Kidney glomerular epithelial cell (primary cell): ENCODE results near the gene ABHD5.

Experiments
- DNase-seq: peaks from one replicate; lab custom pipeline; 2025; lab: John Stamatoyannopoulos, UW

ABHD5 gene

GRCh38 chr3:43685921-43686320, 4.8 kb upstream of the ABHD5 start:
- DNase-seq = no peak

- DNase-seq = no peak
These were observed 4.4 kb upstream of the ABHD5 start for GRCh38 chr3:43686333-43686699.

DNA sequence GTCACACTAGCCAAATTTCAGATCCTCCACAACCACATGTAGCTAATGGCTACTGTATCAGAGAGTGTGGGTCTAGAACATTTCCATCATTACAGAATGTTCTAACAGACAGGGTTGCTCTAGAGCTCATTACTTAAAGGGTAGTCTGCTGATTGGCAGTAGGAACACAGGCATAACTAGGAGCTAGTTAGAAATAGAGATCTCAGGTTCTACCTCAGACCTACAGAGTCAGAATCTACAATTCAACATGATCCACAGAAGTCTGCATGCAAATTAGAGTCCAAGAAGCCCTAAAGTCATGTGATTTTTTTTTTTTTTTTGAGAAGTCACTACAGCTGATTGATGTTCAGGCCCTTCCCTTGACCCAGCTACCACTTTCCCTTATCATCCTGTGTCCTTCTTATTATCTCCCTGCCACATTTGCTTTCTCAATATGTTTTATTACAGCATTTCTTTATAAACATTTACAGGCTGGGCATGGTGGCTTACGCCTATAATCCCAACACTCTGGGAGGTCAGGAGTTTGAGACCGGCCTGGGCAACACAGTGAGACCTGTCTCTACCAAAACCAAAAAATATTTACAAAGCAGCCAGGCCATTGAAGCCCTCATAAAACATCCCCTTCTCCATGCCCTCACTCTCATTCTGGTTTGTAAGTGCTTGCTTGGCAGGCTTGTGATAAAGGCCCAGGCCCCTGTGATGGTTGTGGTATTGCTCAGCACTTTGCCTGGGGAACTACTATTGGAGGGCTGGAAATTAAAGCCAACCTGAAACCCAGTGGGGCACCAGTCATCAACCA, 3.8 kb upstream of the ABHD5 start:
- DNase-seq = no peak

GRCh38 chr3:43687499-43687811, 3.3 kb upstream of the ABHD5 start:
- no peak for DNase-seq

DNA sequence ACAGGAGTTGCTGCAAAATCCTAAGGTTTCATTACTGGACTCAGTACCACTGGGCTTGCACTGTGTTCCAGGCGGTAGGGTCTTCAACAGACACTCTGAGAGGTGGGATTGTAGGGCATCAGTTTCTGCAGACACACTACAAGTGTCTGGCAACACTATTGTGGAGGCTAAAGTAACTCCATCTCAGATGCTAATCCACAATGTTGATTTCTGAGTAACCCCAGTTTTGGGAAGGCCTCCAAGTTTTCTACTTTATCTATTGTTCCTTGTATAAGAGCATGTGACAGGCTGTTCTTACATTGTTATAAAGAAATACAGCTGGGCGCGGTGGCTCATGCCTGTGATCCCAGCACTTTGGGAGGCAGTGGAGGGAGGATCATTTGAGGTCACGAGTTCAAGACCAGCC, 2.5 kb upstream of the ABHD5 start:
- DNase-seq = no peak

- DNase-seq = no peak
These were observed 1.6 kb upstream of the ABHD5 start for GRCh38 chr3:43689166-43689565.

DNA sequence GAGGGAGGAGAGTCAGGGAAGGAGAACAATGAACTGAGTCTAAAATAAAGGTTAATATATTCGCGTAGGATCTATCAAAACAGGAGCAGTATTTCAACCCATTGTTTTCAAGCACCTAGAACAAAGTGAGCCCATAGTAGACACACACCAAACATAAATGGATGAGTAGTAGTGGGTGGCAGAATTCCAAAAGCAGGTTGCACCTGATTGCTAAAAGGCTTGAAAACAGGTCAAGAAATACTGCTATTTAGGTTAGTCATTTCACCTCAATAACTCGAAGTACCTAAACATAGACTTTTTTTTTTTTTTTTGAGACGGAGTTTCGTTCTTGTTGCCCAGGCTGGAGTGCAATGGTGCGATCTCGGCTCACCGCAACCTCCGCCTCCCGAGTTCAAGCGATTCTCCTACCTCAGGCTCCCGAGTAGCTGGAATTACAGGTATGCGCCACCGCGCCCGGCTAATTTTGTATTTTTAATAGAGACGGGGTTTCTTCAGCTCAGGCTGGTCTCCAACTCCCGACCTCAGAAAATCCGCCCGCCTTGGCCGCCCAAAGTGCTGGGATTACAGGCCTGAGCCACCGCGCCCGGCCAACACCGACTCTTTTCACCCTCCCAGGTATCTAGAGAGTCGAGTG, 855 bp upstream of the ABHD5 start:
- no peak for DNase-seq

DNA sequence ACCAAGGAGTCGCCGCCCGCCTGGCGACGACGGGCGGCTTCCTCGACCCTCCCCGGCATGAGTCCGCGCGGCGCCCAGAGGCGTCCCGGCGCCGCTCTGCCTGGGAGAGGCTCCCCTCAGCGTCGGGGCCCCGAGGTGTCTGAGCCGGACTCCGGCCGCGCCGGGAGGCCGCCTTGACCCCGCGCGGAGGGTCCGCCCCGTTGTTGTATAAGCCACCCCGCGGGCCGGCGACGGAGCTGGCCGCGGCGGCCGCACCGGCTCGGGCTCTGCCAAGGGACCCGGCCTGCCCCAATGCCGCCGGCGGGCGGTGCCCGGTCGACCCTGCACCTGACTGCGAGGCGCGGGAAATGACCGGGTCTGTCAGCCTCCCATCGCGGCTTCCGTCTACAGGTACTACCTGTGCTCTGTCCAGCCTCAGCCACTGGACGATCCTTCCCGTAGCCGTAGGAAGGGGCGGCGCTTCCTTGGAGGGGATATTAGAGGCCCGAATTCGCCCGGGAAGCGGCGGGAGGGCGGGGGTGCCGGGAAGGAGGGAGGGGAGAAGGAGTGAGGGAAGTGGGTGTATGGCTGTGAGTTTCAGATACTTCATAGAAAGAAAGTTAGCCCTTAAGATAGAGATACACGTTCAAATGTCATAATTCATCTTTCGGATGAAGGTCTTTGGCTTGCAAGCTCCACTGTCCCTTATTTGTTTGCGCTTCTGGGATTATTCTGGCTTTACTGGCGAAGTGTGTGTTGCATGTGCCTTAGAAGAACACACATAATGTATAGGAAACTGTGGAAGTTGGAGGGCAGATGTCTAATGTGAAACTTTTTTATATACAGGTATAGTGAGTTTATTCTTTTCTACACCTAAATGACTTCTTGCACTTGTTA, 620 bp downstream of the ABHD5 start:
- peak; percentile 17 for DNase-seq

- DNase-seq = no peak
These were observed 1.5 kb downstream of the ABHD5 start for GRCh38 chr3:43692085-43692855.

DNA sequence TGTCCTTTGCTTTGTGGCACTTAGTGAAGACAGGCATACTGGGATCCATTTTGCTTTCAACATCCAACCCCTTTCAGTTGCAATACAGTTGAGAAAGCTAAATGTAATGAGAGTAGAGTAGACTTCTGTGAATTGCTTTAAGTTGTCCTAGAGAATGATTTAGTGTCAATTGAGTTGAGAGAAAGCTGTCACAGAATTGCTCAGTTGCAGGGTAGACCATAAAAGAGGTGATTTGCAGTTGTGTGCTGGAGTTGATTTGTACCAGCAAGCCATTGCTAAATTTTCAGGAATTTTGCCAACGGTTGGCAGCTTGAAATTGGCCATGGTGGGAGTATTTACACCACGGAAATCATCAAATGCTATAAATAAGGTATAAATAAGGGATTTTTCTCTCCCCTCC, 2.2 kb downstream of the ABHD5 start:
- DNase-seq = no peak

DNA sequence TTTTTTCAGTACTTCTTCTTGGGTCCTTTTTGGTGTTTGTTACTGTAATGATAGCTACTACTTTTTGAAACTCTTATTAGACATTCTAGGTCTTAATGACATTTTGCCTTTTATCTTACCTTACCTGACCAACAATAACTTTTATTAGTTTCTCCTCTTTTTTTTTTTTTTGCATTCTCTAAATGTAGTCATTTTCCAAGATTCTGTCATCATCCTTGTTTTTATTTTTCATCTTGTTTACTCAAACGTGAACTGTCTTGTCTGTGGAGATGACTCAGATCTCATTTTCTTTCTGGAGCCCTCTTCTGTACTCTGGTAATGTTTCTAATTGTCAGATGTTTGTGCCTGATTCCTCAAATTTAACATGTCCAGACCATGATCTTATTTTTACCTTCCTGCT, 2.9 kb downstream of the ABHD5 start:
- DNase-seq = no peak

- no peak for DNase-seq
These were observed 4.7 kb downstream of the ABHD5 start for GRCh38 chr3:43695443-43695842.

GRCh38 chr3:43695863-43696262, 5.1 kb downstream of the ABHD5 start:
- no peak for DNase-seq

GRCh38 chr3:43696441-43696840, 5.7 kb downstream of the ABHD5 start:
- DNase-seq = no peak

DNA sequence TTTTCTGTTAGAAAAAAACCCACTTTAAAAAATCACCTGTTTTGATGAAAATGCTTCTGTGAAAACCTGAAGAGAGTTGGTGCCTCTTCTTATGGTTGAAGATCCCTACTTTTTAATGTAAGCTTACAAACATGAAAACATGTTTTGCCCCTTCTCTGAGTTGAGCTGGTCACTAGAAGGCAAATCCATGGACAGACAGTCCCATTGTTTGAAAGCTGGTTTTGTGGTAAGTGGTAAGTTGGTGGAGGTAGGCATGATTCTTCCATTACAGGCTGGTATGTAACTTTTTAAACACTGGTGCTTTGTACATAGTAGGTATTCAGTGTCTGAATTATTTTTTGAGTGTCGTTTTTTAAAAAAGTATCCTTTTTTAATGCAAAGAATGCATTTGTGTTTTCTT, 6.1 kb downstream of the ABHD5 start:
- DNase-seq = no peak

- peak; percentile 18 for DNase-seq
These were observed 9.1 kb downstream of the ABHD5 start for GRCh38 chr3:43699864-43700263.

DNA sequence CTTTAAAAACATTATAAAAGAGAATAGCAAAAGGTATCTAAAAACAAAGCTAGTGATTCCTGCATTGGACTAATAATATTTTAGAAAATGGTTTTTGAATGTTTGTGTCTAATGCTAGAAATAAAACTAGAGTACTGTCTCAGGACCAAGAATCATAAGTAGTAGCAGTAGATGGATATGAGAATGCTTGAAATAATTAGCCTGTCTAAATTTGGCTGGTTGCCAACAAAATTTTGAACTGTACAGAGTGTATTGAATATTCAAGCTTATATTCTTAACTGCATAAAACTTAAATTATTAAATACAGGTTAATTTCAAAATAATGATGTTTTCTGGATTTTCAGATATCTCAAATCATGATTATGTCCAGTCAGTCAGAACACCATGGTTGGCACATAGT, 14.0 kb downstream of the ABHD5 start:
- DNase-seq = no peak

GRCh38 chr3:43706342-43706741, 15.6 kb downstream of the ABHD5 start:
- no peak for DNase-seq

GRCh38 chr3:43707266-43707665, 16.5 kb downstream of the ABHD5 start:
- no peak for DNase-seq

GRCh38 chr3:43707998-43708397, 17.3 kb downstream of the ABHD5 start:
- DNase-seq = peak; percentile 93

GRCh38 chr3:43709022-43709421, 18.3 kb downstream of the ABHD5 start:
- DNase-seq = no peak

DNA sequence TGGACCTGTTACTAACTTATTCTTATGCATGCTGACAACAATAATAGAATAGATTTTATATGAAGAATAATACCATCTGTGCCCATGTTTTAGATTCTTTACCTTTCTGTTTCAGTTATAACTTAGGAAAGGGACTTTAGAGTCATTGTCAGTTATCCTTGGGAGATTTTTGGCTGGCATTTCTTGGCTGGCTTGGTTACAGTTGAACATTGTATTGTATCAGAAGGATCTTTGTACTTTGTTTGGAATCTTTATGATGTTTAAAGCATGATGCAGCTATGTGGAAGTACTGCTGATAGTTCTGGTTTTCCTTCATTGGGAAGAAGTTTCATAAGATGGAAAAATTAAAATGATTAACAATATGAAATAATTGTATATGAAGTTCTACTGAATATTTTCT, 19.9 kb downstream of the ABHD5 start:
- DNase-seq = no peak
